ENCODE data around the gene MAML2. TPM values are rescaled to one million over a fixed set of nuclear protein-coding genes. Genes with fewer than 3 reads are reported as not detected.

The MAML2 gene
- total and polyA plus RNA-seq, 7 donors: 2.8 to 20.7 (median 11.8) TPM

- intact Hi-C loops (cut with DNase I): no loop called here
- TF ChIP-seq EP300 (IDR thresholded peaks at IDR 0.05) (no peak), POLR2AphosphoS5 (IDR thresholded peaks at IDR 0.05) (no peak), POLR2A (IDR thresholded peaks at IDR 0.05) (no peak)
- H3K36me3 ChIP-seq: no peaks in the 10 kb centered on the region
- H3K4me1 ChIP-seq: peaks cover 0 to 4% (median 1%) of the 10 kb centered on the region in 4 donors
- H3K4me3 ChIP-seq: no peak overlapping the region
- 95 to 97% methylated on average over 2 of the region's 2 CpGs for WGBS, 2 donors
- H3K9me3 ChIP-seq: no peaks in the 10 kb centered on the region
- DNase-seq: no peak
- H3K27ac ChIP-seq: no peak overlapping the region
- H3K27me3 ChIP-seq: no peaks in the 10 kb centered on the region
Observed at GRCh38 chr11:96082936-96083335, 260.1 kb downstream of the MAML2 start.

DNA sequence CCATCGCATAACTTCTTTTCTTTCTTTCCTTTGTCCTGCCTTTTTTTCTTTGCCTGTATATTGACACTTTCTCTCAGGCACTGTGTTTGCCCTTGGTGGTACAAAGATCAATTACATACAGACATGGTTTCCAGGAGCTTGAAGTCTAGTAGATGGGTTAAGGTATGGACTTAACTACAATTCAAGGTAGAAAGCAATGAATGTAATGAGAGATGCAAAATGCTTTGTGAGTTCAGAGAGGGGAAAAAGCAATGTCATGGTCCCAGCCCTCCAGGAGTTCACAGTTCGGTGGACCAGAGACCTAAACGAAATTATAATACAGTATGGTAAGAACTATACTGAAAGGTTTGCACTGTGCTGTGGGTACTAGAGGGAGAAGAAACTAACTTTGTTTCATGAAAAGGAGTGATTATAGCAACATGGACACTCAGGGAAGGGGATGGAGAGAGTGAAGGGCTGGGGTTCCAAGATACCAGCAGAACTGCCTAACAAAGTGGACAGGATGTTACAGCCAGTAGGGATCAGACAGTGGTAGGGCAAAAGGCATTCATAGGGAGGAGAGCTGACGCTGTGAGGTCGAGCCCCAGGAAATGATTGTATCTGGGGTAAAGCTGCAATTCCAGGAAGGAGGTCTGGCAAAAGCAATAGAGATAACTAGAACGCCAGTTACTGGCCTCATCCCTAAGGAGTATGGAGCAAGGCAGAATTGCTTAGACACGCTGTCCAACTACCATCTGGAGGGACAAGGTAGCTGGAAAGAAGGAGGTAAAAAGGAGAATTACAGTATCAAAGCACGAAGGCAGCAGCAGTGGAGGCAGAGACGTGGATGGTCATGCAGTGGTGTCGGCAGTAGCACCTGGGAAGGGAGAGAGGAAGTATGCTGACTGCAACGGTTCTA lies 260.7 kb downstream of the MAML2 start:
- peaks cover 0 to 4% (median 0%) of the 10 kb centered on the region in 4 donors for H3K4me1 ChIP-seq
- no peak for TF ChIP-seq POLR2A (IDR thresholded peaks at IDR 0.05)
- TF ChIP-seq CTCF (IDR thresholded peaks at IDR 0.05): no peak
- TF ChIP-seq EP300 (IDR thresholded peaks at IDR 0.05): no peak
- TF ChIP-seq POLR2AphosphoS5 (IDR thresholded peaks at IDR 0.05): no peak
- no peak for DNase-seq
- WGBS, 2 donors: 85 to 88% methylated on average over 11 of the region's 11 CpGs
- no peaks in the 10 kb centered on the region for H3K9me3 ChIP-seq
- H3K27ac ChIP-seq: no peak overlapping the region
- intact Hi-C loops (cut with DNase I): no loop called here
- H3K36me3 ChIP-seq: no peaks in the 10 kb centered on the region
- H3K4me3 ChIP-seq: no peak overlapping the region
- H3K27me3 ChIP-seq: no peaks in the 10 kb centered on the region

DNA sequence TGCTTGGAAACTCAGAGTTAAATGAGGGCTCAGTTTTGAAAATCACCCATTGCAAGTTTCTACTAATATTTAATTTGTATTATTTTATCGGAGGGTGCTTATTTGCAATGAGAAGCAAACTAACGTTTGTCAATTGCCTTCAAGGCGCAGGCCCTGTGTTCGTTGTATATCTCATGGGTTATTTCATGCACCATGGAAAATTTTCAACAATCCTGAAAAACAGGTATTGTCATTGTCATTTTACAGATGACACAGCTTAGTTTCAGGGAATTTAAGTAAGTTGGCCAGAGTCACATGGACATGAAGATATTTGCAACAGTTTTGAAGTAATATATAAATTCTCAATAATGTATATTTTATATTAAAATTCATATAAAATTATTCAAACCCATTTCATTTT lies 261.4 kb downstream of the MAML2 start:
- TF ChIP-seq CTCF (IDR thresholded peaks at IDR 0.05): no peak
- TF ChIP-seq POLR2A (IDR thresholded peaks at IDR 0.05): no peak
- TF ChIP-seq EP300 (IDR thresholded peaks at IDR 0.05): no peak
- no peak for TF ChIP-seq POLR2AphosphoS5 (IDR thresholded peaks at IDR 0.05)
- 71 to 87% methylated on average over 4 of the region's 4 CpGs for WGBS, 2 donors

DNA sequence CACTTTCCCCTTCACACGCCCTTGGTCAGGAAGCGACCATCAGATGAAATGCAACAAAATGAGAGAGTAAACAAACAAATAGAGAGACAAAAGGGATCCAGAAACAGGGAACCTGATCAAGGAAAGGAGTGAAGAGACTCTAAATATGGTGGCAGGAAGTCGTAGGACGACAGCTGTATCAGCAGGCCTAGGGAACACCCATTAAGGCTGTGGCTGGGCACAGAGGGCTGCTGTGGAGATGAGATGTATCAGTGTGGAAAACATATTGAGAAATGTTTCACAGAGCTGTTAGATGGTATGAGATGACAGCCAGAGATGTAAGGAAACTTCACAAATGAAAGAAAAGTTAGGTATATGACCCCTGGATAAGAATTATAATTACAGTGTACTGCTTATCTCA lies 263.3 kb downstream of the MAML2 start:
- H3K9me3 ChIP-seq: no peaks in the 10 kb centered on the region
- H3K27me3 ChIP-seq: no peaks in the 10 kb centered on the region
- intact Hi-C loops (cut with DNase I): no loop called here
- no peak overlapping the region for H3K4me3 ChIP-seq
- TF ChIP-seq EP300 (IDR thresholded peaks at IDR 0.05): no peak
- no peak for TF ChIP-seq POLR2AphosphoS5 (IDR thresholded peaks at IDR 0.05)
- TF ChIP-seq CTCF (IDR thresholded peaks at IDR 0.05): no peak
- H3K4me1 ChIP-seq: peaks cover 0 to 9% (median 0%) of the 10 kb centered on the region in 4 donors
- WGBS, 2 donors: 90 to 91% methylated on average over 4 of the region's 4 CpGs
- no peaks in the 10 kb centered on the region for H3K36me3 ChIP-seq
- H3K27ac ChIP-seq: no peak overlapping the region
- DNase-seq: no peak

More for the DNA sequence above, 261.4 kb downstream of the MAML2 start:
- Histone ChIP-seq H3K4me3 (no peak overlapping the region), H3K27me3 (no peaks in the 10 kb centered on the region), H3K4me1 (peaks cover 0 to 6% (median 0%) of the 10 kb centered on the region in 4 donors), H3K36me3 (no peaks in the 10 kb centered on the region), H3K9me3 (no peaks in the 10 kb centered on the region), H3K27ac (no peak overlapping the region)
- no peak for DNase-seq
- intact Hi-C loops (cut with DNase I): no loop called here

GRCh38 chr11:96075532-96075959 lies 267.4 kb downstream of the MAML2 start:
- Histone ChIP-seq H3K27me3 (no peaks in the 10 kb centered on the region), H3K4me1 (peaks cover 0 to 6% (median 0%) of the 10 kb centered on the region in 4 donors), H3K9me3 (no peaks in the 10 kb centered on the region), H3K27ac (no peak overlapping the region), H3K36me3 (no peaks in the 10 kb centered on the region), H3K4me3 (no peak overlapping the region)
- DNase-seq: no peak
- WGBS, 2 donors: 68 to 83% methylated on average over 5 of the region's 5 CpGs
- intact Hi-C loops (cut with DNase I): no loop called here
- TF ChIP-seq POLR2AphosphoS5 (IDR thresholded peaks at IDR 0.05): no peak
- TF ChIP-seq CTCF (IDR thresholded peaks at IDR 0.05): no peak
- no peak for TF ChIP-seq POLR2A (IDR thresholded peaks at IDR 0.05)
- no peak for TF ChIP-seq EP300 (IDR thresholded peaks at IDR 0.05)
